Measurements from ENCODE around the gene FBXO9.
A peak's percentile ranks its signal among the peaks of the same experiment; 100 is the strongest.
"Not testable (repeated sequence)": the region's sequence is repeated elsewhere in the genome, so short reads cannot be mapped to it uniquely, and the experiment has no call there.

Gene FBXO9

GRCh38 chr6:53058388-53059195, 6.6 kb upstream of the FBXO9 start:
- FAIRE-seq (no peak), DNase-seq (ENCODE audit: insufficient read length, low spot score) (no peak)
- TF ChIP-seq POLR2A (IDR thresholded peaks at IDR 0.05; ENCODE audit: low read depth, low read length), result no peak

GRCh38 chr6:53059648-53060589, 5.3 kb upstream of the FBXO9 start:
- FAIRE-seq (no peak), DNase-seq (ENCODE audit: insufficient read length, low spot score) (no peak)
- no peak for TF ChIP-seq POLR2A (IDR thresholded peaks at IDR 0.05; ENCODE audit: low read depth, low read length)

- DNase-seq (ENCODE audit: insufficient read length, low spot score) (no peak), FAIRE-seq (no peak)
- no peak for TF ChIP-seq POLR2A (IDR thresholded peaks at IDR 0.05; ENCODE audit: low read depth, low read length)
These were observed 3.0 kb upstream of the FBXO9 start for GRCh38 chr6:53062169-53062539.

DNA sequence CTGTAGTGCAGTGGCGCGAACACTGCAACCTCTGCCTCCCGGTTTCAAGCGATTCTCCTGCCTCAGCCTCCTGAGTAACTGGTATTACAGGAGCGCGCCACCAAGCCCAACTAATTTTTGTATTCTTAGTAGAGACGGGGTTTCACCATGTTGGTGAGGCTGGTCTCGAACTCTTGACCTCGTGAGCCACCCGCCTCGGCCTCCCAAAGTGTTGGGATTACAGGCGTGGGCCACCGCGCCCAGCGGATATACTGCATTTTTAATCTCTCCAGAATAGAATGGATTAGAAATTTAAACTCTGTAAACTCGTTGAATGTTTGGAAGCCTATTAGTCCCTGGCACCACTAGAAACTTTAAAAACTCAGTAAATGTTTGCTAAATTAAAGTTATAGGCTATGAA, 949 bp upstream of the FBXO9 start:
- DNase-seq (ENCODE audit: insufficient read length, low spot score); FAIRE-seq: not testable (repeated sequence)

DNA sequence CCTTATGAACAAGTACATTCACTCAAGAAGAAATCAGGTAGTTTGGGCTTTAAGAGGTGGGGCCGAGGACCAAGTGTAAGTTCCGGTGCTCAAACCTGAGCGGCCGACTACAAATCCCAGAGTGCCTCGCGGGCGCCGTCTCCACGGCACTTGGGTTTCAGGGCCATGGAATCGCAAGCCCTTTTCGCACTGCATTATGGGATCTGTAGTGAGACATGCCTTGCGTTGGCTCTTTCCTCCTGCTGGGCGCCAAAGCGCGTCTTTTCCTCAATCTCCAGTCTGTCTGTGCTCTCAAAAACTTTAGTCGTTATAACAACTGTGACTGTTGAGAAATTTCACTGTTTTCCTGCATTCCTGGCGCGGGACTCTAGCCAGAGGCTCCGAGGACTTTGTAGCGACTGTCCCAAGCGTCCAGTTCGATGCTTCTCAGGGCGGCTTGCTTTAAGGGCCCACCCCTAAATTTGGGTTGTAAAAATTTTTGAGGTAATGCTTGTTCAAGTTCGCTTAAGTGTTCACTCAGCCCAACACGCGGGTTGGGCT, 408 bp upstream of the FBXO9 start:
- DNase-seq (ENCODE audit: insufficient read length, low spot score), result peak; percentile 96
- no peak for TF ChIP-seq POLR2A (IDR thresholded peaks at IDR 0.05; ENCODE audit: low read depth, low read length)
- FAIRE-seq, result peak; percentile 98

GRCh38 chr6:53066077-53066417, 843 bp downstream of the FBXO9 start:
- TF ChIP-seq POLR2A (IDR thresholded peaks at IDR 0.05; ENCODE audit: low read depth, low read length), result no peak
- DNase-seq (ENCODE audit: insufficient read length, low spot score), result peak; percentile 29
- FAIRE-seq, result no peak

DNA sequence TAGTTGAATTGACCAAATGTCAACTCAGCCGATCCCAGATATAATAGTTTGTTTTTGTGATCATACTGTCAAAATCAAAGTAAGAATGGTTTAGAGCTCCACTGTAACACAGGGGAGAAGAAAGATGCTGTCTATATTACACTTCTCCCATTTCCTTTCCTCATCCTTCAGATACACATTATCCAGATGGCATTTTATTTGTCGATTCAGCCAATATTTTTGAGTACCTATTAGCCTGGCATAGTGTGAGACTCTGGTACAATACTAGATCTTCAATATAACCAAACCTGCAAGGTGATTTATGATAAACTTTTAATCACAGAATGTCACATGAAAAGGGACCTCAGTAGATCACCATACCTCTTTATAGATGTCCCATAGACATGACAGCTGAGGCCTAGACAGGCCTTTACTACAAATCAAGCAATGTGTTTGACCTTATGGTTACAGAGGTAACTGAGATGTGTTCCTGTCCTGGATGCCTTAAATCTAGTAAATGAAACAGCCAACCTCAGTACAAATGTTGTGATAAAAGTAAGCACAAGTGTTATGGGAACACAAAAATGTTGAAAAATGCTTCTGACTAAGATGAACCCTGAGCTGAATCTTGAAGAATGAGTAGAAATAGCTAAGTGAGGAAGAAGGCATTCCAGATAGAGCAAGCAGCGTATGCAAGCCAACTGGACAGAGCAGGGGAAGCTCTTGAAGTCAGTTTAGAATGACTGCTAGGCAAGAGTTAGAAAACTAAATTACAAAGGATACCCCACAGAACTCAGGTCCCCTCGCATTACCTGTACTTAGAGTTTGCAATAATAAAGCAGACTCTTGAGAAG, 1.9 kb downstream of the FBXO9 start:
- FAIRE-seq (no peak), DNase-seq (ENCODE audit: insufficient read length, low spot score) (no peak)
- no peak for TF ChIP-seq POLR2A (IDR thresholded peaks at IDR 0.05; ENCODE audit: low read depth, low read length)

DNA sequence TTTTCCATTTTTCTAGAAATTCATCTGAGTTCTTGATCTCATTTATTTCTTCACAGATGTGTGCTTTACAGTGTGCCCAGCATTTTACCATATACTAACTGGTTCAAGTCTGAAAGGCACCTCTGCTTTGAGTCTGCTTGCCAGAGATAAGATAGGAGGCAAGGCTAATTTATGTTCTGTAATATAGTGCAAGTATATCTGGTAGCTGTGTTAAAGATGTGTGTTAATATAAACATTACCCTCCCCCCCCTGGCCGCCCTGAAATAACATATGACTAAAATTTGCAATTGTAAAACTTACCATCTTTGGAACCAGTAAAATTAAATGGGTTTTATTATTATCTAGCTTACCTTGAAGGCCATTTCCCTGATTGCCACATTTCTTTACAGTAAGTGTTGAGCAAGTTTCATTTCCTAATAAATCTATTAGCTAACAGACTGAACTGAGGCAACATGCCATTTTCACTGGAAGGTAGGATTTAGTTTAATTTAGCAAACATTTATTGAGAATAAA, 2.7 kb downstream of the FBXO9 start:
- FAIRE-seq, result no peak
- DNase-seq (ENCODE audit: insufficient read length, low spot score), result no peak
- TF ChIP-seq POLR2A (IDR thresholded peaks at IDR 0.05; ENCODE audit: low read depth, low read length), result no peak

DNA sequence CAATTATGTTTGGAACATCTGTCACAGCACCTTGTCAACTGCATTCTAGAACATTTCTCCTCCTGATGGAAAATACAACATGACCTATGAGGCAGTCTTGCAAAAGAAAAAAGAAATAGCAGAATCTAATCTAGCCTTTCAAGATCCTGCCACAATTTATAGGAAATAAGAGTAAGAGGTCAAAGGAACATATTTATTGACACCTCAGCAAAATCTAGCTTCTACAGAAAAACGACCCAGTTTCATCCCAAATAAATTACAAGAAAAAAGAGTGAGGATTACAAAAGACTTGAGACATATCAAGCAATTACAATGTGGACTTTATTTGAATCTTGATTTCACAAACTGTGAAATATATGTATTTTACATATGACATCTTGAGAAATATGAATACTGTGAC, 4.2 kb downstream of the FBXO9 start:
- no peak for FAIRE-seq
- no peak for DNase-seq (ENCODE audit: insufficient read length, low spot score)
- TF ChIP-seq POLR2A (IDR thresholded peaks at IDR 0.05; ENCODE audit: low read depth, low read length), result no peak

DNA sequence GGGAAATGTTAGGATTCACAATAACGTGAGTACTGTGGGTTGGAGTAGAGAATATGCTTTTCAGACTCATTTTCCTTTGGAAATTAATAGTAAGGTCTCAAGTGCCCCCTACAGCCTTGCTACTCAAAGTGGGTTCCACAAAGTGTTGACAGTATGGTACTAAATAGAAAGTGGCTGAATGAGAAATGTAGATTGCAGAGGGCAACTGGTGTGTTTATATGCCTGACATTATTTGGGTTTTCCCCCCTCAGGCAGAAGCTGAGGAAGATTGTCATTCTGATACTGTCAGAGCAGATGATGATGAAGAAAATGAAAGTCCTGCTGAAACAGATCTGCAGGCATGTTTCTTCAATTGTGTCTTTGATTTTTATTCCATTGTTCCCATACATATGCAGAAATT, 5.6 kb downstream of the FBXO9 start:
- peak; percentile 20 for FAIRE-seq
- no peak for TF ChIP-seq POLR2A (IDR thresholded peaks at IDR 0.05; ENCODE audit: low read depth, low read length)
- no peak for DNase-seq (ENCODE audit: insufficient read length, low spot score)

- DNase-seq (ENCODE audit: insufficient read length, low spot score), result no peak
- FAIRE-seq, result peak; percentile 80
These were observed 9.1 kb downstream of the FBXO9 start for GRCh38 chr6:53074347-53074746.

GRCh38 chr6:53080813-53081212, 15.6 kb downstream of the FBXO9 start:
- TF ChIP-seq POLR2A (IDR thresholded peaks at IDR 0.05; ENCODE audit: low read depth, low read length), result no peak
- no peak for DNase-seq (ENCODE audit: insufficient read length, low spot score)
- FAIRE-seq, result peak; percentile 80

More at GRCh38 chr6:53074347-53074746, 9.1 kb downstream of the FBXO9 start:
- TF ChIP-seq POLR2A (IDR thresholded peaks at IDR 0.05; ENCODE audit: low read depth, low read length), result no peak

DNA sequence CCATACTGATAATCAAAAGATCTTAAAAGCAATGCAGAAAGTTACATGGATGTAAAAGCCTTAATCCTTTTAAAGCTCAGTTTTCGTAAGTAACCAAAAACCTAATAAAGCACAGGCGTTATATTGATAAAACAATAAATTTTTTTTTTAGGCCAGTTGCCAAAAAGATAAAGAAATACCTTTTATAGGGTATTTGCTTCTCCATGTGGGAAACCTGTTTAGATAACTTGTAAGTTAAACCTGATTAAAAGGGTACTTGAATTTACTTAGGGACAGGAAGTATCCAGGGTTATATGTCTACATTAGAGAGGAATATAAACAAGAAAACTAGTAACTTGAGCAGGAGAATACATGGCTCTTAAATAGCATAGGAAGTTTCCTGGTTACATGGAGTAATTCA, 21.1 kb downstream of the FBXO9 start:
- DNase-seq (ENCODE audit: insufficient read length, low spot score), result no peak
- no peak for TF ChIP-seq POLR2A (IDR thresholded peaks at IDR 0.05; ENCODE audit: low read depth, low read length)
- peak; percentile 20 for FAIRE-seq

Measured in H54 (cell line).